Measurements from ENCODE around the gene TBK1.

- TF ChIP-seq CTCF (IDR thresholded peaks at IDR 0.05): no peak
- TF ChIP-seq POLR2A (IDR thresholded peaks at IDR 0.05): no peak
- no peak for TF ChIP-seq EP300 (IDR thresholded peaks at IDR 0.05)
Measured at GRCh38 chr12:64526859-64527258, 74.9 kb downstream of the TBK1 start.
